ENCODE results near the gene CCBE1. TPM values are rescaled to one million over a fixed set of nuclear protein-coding genes. Genes with fewer than 3 reads are reported as not detected.
"Not testable (repeated sequence)": the region's sequence is repeated elsewhere in the genome, so short reads cannot be mapped to it uniquely, and the experiment has no call there.

The CCBE1 gene
- total RNA-seq, 3 donors from 2014 or later (not counting 1 experiment from before 2014, with no cell fraction given), result 0.05 TPM; not detected in 2

DNA sequence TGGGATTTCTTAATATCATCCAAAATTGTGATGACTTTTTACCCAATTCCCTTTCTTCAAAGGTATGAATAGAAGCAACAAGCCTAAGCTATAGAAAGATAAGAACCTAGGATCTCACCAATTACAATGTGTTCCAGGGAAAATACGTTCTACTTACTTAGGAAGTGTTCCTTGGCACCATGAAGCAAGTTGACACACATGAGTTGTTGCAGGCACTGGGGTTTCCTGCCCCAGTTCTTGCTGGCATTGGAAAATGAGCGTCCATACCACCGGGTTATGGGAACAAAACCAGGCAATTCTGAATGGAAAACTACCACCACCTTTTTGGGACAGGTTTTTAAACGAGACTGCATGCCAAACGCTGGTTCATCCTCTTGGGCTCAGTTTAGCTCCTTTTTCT is 46.2 kb downstream of the CCBE1 start:
- no peaks in the 10 kb centered on the region for H3K27me3 ChIP-seq (ENCODE audit: control insufficient read depth, insufficient read depth, low read length)
- no peak overlapping the region for H3K27ac ChIP-seq (ENCODE audit: low read length)
- Mint-ChIP-seq H3K9me3 (no peaks in the 10 kb centered on the region), H3K36me3 (no peaks in the 10 kb centered on the region), H3K4me3 (no peak overlapping the region), H3K27me3 (ENCODE audit: low read depth in 2 of 2) (no peaks in the 10 kb centered on the region), H3K27ac (no peak overlapping the region), H3K4me1 (no peaks in the 10 kb centered on the region)
- 85% methylated on average over 5 of the region's 5 CpGs for WGBS (ENCODE audit: insufficient coverage)
- no peak for ATAC-seq
- TF ChIP-seq, protein P1, sequence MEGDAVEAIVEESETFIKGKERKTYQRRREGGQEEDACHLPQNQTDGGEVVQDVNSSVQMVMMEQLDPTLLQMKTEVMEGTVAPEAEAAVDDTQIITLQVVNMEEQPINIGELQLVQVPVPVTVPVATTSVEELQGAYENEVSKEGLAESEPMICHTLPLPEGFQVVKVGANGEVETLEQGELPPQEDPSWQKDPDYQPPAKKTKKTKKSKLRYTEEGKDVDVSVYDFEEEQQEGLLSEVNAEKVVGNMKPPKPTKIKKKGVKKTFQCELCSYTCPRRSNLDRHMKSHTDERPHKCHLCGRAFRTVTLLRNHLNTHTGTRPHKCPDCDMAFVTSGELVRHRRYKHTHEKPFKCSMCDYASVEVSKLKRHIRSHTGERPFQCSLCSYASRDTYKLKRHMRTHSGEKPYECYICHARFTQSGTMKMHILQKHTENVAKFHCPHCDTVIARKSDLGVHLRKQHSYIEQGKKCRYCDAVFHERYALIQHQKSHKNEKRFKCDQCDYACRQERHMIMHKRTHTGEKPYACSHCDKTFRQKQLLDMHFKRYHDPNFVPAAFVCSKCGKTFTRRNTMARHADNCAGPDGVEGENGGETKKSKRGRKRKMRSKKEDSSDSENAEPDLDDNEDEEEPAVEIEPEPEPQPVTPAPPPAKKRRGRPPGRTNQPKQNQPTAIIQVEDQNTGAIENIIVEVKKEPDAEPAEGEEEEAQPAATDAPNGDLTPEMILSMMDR (IDR thresholded peaks at IDR 0.05), result no peak
- no peak for DNase-seq
- intact Hi-C loops (cut with micrococcal nuclease), result no loop called here
- no peaks in the 10 kb centered on the region for H3K36me3 ChIP-seq (ENCODE audit: control insufficient read depth, insufficient read depth, low read length)
- H3K9me3 ChIP-seq (ENCODE audit: control insufficient read depth, insufficient read depth, low read length), result no peaks in the 10 kb centered on the region
- H3K4me3 ChIP-seq (ENCODE audit: low read length), result no peak overlapping the region
- H3K4me1 ChIP-seq (ENCODE audit: control insufficient read depth, insufficient read depth, low read length), result no peaks in the 10 kb centered on the region

DNA sequence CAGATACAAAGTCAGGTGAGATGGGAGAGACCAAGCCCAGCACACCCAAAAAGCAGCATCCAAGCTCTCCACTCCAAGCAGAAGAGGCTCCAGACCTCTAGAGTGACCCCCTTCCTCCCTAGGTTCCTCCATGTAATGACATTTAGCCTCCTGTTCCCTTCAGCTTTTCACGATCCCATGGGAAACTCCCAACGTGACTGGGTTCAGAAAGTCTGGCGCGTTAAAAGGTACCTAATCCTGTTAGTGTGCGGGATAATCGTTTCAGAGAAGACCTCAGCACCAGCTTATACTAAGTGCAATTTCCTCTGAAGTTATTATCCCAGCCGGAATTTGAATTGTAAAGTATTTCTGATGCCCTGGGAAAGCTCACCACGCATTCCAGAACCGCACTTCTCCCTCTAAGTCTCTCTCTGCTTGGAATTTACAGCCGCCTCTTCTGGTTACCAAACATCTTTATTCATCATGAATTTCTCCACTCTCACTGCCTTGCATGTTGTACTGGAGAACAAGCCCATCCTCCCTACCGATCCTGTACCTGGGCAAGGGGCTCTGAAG is 46.9 kb downstream of the CCBE1 start:
- intact Hi-C loops (cut with micrococcal nuclease), result no loop called here
- H3K9me3 ChIP-seq (ENCODE audit: control insufficient read depth, insufficient read depth, low read length), result no peaks in the 10 kb centered on the region
- Mint-ChIP-seq H3K4me1 (no peaks in the 10 kb centered on the region), H3K9me3 (no peaks in the 10 kb centered on the region), H3K27ac (no peak overlapping the region), H3K36me3 (no peaks in the 10 kb centered on the region), H3K27me3 (ENCODE audit: low read depth in 2 of 2) (no peaks in the 10 kb centered on the region), H3K4me3 (no peak overlapping the region)
- H3K27me3 ChIP-seq (ENCODE audit: control insufficient read depth, insufficient read depth, low read length), result no peaks in the 10 kb centered on the region
- no peaks in the 10 kb centered on the region for H3K36me3 ChIP-seq (ENCODE audit: control insufficient read depth, insufficient read depth, low read length)
- H3K4me1 ChIP-seq (ENCODE audit: control insufficient read depth, insufficient read depth, low read length), result no peaks in the 10 kb centered on the region
- H3K27ac ChIP-seq (ENCODE audit: low read length), result no peak overlapping the region
- TF ChIP-seq, protein P1 (IDR thresholded peaks at IDR 0.05), result no peak
- H3K4me3 ChIP-seq (ENCODE audit: low read length), result no peak overlapping the region
- ATAC-seq (no peak), DNase-seq (no peak)
- 88% methylated on average over 11 of the region's 11 CpGs for WGBS (ENCODE audit: insufficient coverage)

DNA sequence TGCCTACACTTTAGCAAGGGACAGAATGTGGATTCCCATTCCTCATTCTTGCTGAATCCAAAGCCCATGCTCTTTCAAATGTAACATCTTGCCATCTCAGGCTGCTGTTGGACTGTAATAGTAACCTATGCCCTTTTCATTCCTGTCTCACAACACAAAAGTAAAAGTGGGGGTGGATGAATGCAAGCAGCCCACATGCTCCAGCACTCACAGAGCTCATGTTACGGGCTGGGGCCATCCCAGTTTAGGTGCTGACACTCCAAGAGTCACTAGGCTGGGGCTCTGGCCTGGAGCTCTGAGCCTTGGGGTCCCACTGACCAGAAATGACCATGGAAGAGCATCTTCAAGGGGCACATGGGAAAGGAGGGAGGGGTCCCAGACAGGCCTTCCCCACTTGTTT is 47.6 kb downstream of the CCBE1 start:
- Histone ChIP-seq H3K27ac (ENCODE audit: low read length) (no peak overlapping the region), H3K4me1 (ENCODE audit: control insufficient read depth, insufficient read depth, low read length) (no peaks in the 10 kb centered on the region), H3K4me3 (ENCODE audit: low read length) (no peak overlapping the region), H3K36me3 (ENCODE audit: control insufficient read depth, insufficient read depth, low read length) (no peaks in the 10 kb centered on the region), H3K9me3 (ENCODE audit: control insufficient read depth, insufficient read depth, low read length) (no peaks in the 10 kb centered on the region), H3K27me3 (ENCODE audit: control insufficient read depth, insufficient read depth, low read length) (no peaks in the 10 kb centered on the region)
- intact Hi-C loops (cut with micrococcal nuclease), result no loop called here
- 78% methylated on average over 1 of the region's 1 CpG for WGBS (ENCODE audit: insufficient coverage)
- DNase-seq (no peak), ATAC-seq (no peak)
- H3K27me3 Mint-ChIP-seq (ENCODE audit: low read depth in 2 of 2), result no peaks in the 10 kb centered on the region
- no peaks in the 10 kb centered on the region for H3K4me1 Mint-ChIP-seq
- H3K27ac Mint-ChIP-seq, result no peak overlapping the region
- H3K36me3 Mint-ChIP-seq, result no peaks in the 10 kb centered on the region
- H3K9me3 Mint-ChIP-seq, result no peaks in the 10 kb centered on the region
- TF ChIP-seq, protein P1 (IDR thresholded peaks at IDR 0.05), result no peak
- H3K4me3 Mint-ChIP-seq, result no peak overlapping the region

DNA sequence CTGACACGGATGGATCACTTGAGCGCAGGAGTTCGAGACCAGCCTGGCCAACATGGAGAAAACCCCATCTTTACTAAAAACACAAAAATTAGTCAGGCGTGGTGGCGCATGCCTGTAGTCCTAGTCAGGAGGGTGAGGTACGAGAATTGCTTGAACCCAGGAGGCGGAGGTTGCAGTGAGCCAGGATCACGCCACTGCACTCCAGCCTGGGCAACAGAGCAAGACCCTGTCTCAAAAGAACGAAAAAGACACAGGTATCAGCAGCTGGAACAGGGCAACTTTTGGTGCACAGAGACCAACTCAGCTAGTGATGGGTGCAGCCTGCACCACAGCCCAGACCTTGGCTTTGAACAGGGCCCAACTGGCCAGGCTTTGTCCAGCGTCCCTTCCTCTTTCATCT is 48.8 kb downstream of the CCBE1 start:
- DNase-seq; H3K27ac ChIP-seq (ENCODE audit: low read length); H3K9me3 Mint-ChIP-seq; H3K4me3 Mint-ChIP-seq; H3K27me3 Mint-ChIP-seq (ENCODE audit: low read depth in 2 of 2); H3K4me1 ChIP-seq (ENCODE audit: control insufficient read depth, insufficient read depth, low read length); H3K36me3 Mint-ChIP-seq; intact Hi-C loops (cut with micrococcal nuclease); ATAC-seq; H3K4me1 Mint-ChIP-seq; H3K9me3 ChIP-seq (ENCODE audit: control insufficient read depth, insufficient read depth, low read length); H3K27ac Mint-ChIP-seq; H3K36me3 ChIP-seq (ENCODE audit: control insufficient read depth, insufficient read depth, low read length); H3K4me3 ChIP-seq (ENCODE audit: low read length); H3K27me3 ChIP-seq (ENCODE audit: control insufficient read depth, insufficient read depth, low read length): not testable (repeated sequence)
- WGBS (ENCODE audit: insufficient coverage), result 92% methylated on average over 10 of the region's 10 CpGs

Measured in natural killer cell (primary cell).